BE2C (cell line): ENCODE data around the gene PTPRG.

Experiments
- DNase-seq: peaks from one replicate; pipeline ENCODE4 v3.0.0-alpha.2; 2020
- H3K27me3 ChIP-seq: fragments of 250-450 bp; sonication (Bioruptor Pico); 2 replicates; pipeline ENCODE4 v1.5.1; 2020; ENCODE audit warnings: mild to moderate bottlenecking
- H3K36me3 ChIP-seq: fragments of 250-450 bp; sonication (Bioruptor Pico); 2 replicates; pipeline ENCODE4 v1.5.1; 2020; ENCODE audit warnings: mild to moderate bottlenecking
- H3K4me1 ChIP-seq: fragments of 250-450 bp; sonication (Bioruptor Pico); 2 replicates; pipeline ENCODE4 v1.5.1; 2020
- H3K4me3 ChIP-seq: 2 replicates; pipeline ENCODE4 v1.5.1; 2011; ENCODE audit warnings: low read depth, low read length
- H3K9me3 ChIP-seq: fragments of 250-450 bp; sonication (Bioruptor Pico); 2 replicates; pipeline ENCODE4 v1.5.1; 2020
- TF ChIP-seq, protein P1 (sequence below): IDR thresholded peaks from 2 replicates; pipeline ENCODE4 v1.5.1; 2012; ENCODE audit warnings: mild to moderate bottlenecking, low read depth, low read length

Gene PTPRG

DNA sequence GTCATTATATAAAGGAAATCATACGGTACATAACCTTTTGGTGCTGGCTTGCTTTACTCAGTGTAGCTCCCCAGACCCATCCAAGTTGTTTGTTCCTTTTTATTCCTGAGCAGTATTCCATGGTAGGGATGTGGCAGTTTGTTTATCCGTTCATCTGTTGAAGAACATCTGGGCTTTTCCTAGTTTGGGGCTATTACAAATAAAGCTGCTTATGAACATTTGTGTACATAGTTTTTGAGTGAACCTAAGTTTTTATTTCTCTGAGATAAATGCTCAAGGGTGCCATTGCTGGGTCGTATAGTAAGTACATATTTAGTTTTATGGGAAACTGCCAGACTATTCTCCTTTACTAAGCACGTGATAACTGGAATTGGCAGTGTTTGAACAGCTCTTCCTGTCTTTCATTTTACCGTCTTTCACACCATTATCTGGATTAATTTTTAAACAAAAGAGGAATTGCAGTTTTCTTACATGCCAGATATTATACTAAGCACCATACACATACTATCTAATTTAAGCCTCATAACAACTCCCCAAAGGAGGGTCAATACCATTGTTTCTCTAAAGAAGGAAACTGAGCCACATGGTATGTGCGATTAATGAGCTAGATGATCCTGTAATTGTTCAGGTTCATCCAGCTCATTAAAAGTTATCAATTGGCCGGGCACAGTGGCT is 85.6 kb downstream of the PTPRG start:
- no peaks in the 10 kb centered on the region for H3K9me3 ChIP-seq
- no peaks in the 10 kb centered on the region for H3K36me3 ChIP-seq
- no peak overlapping the region for H3K4me3 ChIP-seq
- peaks cover 5% of the 10 kb centered on the region; the same call in 1 of the 2 replicates for H3K27me3 ChIP-seq
- TF ChIP-seq, protein P1, sequence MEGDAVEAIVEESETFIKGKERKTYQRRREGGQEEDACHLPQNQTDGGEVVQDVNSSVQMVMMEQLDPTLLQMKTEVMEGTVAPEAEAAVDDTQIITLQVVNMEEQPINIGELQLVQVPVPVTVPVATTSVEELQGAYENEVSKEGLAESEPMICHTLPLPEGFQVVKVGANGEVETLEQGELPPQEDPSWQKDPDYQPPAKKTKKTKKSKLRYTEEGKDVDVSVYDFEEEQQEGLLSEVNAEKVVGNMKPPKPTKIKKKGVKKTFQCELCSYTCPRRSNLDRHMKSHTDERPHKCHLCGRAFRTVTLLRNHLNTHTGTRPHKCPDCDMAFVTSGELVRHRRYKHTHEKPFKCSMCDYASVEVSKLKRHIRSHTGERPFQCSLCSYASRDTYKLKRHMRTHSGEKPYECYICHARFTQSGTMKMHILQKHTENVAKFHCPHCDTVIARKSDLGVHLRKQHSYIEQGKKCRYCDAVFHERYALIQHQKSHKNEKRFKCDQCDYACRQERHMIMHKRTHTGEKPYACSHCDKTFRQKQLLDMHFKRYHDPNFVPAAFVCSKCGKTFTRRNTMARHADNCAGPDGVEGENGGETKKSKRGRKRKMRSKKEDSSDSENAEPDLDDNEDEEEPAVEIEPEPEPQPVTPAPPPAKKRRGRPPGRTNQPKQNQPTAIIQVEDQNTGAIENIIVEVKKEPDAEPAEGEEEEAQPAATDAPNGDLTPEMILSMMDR, result no peak
- no peak for DNase-seq
- H3K4me1 ChIP-seq, result no peaks in the 10 kb centered on the region

DNA sequence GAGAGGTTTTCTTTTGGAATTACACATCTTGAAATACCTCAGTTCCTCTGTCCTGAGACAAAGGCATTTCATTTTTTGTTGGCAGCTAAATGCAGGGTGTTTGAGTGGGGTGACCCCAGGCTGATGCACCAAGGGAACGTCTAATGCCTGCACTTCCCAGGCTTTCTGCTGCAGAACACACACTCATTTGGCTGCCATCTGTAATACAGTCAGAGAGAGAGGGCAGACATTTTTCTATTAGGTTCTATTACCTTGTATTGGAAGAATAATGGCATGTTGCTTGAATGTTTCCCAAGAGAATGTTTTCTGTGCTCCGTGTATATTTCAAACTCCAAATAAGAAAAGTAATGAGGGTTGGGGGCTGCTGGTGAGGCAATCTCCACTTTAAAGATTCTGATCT is 87.1 kb downstream of the PTPRG start:
- no peak for DNase-seq
- Histone ChIP-seq H3K27me3 (no peaks in the 10 kb centered on the region), H3K4me1 (no peaks in the 10 kb centered on the region), H3K4me3 (no peak overlapping the region), H3K36me3 (no peaks in the 10 kb centered on the region), H3K9me3 (no peaks in the 10 kb centered on the region)
- TF ChIP-seq, protein P1, result no peak

DNA sequence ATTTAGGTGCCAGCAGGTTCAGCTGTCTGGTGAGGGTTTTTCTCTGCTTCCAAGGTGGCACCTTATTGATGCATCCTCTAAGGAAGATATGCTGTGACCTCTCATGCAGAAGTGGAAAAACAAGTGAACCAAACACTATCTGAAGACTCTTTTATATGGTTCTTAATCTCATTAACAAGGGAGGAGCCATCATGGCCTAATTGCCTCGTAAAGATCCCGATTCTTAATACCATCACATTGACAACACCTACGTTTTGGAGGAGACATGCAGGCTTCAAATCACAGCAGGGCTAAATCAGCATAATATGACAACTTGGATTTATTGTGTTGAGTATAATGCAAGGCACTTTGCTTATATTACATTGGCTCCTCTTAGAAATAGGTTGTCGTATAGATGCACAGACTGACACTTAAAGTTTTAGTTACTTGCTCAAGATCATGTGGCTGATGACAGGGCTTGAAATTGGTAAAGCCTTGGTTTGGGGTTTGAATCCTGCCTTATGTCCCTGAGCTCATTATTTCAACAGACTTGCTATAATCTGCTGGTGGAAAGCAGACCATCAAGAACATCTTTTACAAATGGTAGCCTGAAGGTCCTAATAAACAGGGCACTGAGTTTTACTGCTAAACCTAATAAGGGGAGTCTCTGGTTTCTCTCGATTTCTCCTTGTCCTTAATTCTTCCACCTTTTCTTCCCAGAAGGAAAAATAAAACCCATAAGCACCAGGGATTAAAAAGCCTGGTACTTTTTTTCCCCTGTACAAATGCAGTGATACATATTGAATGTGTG is 88.2 kb downstream of the PTPRG start:
- Histone ChIP-seq H3K36me3 (no peaks in the 10 kb centered on the region), H3K9me3 (no peaks in the 10 kb centered on the region), H3K27me3 (no peaks in the 10 kb centered on the region), H3K4me1 (no peaks in the 10 kb centered on the region), H3K4me3 (no peak overlapping the region)
- DNase-seq, result no peak
- TF ChIP-seq, protein P1, result no peak

DNA sequence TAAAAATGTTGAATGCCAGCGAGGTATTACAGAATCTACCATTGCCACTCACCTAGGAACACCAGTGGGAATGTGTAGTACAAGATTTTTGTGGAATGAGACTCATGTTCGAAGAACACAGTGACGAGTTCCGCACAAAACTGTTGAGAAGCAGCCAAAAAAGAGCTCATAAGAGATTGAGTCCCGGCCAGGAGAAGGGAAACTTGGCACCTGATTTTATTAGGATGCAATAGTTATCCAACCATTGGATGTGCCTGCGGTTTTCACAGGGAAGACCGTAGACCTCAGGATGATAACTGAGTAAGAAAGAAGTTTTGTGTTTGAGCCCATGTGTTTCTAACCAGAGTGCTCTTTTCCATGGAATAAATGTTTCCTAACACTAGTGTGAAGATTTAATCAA is 88.9 kb downstream of the PTPRG start:
- Histone ChIP-seq H3K4me1 (no peaks in the 10 kb centered on the region), H3K27me3 (no peaks in the 10 kb centered on the region), H3K9me3 (no peaks in the 10 kb centered on the region), H3K36me3 (no peaks in the 10 kb centered on the region), H3K4me3 (no peak overlapping the region)
- DNase-seq, result no peak
- TF ChIP-seq, protein P1, result no peak

DNA sequence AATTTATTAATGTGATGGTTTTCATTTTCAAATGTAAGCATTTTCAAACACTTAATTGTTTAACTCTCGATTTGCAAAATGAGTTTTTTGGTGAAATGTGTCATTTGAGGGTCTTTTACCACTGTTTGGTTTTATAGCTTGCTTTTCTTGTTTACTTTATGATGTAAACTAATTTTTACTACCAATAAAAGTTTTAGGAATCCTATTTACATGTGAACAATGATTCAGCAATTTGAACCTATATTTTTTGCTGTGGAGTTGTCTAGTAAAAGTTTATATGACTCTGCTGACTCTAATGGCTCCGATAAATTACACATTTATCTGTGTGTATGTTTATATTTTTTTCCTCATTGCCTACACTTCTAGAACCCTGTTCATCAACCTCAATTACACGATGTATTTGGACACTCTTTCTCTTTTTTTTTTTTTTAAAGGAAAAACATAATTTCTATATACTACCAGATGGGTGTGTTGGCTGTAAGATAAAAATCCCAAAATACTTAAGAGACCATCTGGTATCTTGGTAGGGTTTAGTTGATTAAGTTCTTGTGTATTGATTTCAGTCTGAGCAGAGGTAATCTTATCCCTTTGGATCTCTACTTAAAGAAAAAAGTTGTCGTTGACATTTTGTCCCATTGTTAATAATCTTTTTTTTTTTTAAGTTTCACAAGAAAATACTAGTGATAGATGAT is 89.5 kb downstream of the PTPRG start:
- Histone ChIP-seq H3K36me3 (no peaks in the 10 kb centered on the region), H3K27me3 (no peaks in the 10 kb centered on the region), H3K4me3 (no peak overlapping the region), H3K4me1 (no peaks in the 10 kb centered on the region), H3K9me3 (no peaks in the 10 kb centered on the region)
- DNase-seq, result no peak
- TF ChIP-seq, protein P1, result no peak

DNA sequence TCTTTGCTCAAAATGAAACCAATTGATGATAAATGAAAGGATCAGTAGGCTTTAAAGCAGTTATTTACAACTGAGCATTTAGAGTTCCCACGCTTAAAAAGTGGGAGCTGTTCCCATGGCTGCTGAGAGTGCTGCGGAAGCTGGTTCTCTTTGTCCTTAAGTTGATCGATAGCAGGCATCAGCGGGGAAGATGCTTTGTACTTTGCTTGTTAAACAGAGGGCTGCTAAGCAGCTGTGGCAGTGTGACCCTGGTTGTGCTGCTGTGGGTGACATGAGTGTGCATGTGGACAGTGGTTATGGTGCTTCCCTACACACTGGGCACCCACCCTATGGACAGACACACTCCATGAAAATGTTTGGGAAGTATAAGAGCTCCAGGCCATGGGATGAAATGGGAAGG is 96.3 kb downstream of the PTPRG start:
- TF ChIP-seq, protein P1, result no peak
- Histone ChIP-seq H3K9me3 (no peaks in the 10 kb centered on the region), H3K36me3 (no peaks in the 10 kb centered on the region), H3K27me3 (0 out of 2 replicates have a peak, but pooled peaks cover 4% of the 10 kb centered on the region), H3K4me1 (no peaks in the 10 kb centered on the region), H3K4me3 (no peak overlapping the region)
- no peak for DNase-seq
